GM10847 (cell line): ENCODE results near the gene SH3PXD2B.

Source experiments
- POLR2A ChIP-seq: IDR thresholded peaks from 2 replicates; pipeline ENCODE4 v1.6.1; 2011; ENCODE audit not compliant: insufficient read length; ENCODE audit errors: extremely low read depth

SH3PXD2B gene

DNA sequence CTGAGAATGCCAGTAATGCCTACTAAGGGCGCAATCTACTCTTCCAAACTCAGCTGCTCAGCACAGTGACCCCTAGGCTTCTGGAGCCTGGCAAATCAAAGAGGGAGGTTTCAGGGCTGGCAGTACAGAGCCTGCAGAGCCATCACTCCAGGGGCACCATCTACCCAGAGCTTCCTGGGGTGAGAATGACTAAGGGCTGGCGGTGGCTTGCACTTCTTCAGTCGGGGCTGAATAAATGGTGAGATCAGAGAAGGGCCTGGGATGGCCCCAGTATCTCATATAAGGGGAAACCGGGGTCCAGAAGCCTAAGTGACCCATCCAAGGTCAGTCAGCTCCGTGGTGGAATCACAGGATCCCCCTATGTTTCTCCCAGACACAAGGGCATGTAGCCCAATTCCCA lies 5.3 kb downstream of the SH3PXD2B start:
- no peak for TF ChIP-seq POLR2A

DNA sequence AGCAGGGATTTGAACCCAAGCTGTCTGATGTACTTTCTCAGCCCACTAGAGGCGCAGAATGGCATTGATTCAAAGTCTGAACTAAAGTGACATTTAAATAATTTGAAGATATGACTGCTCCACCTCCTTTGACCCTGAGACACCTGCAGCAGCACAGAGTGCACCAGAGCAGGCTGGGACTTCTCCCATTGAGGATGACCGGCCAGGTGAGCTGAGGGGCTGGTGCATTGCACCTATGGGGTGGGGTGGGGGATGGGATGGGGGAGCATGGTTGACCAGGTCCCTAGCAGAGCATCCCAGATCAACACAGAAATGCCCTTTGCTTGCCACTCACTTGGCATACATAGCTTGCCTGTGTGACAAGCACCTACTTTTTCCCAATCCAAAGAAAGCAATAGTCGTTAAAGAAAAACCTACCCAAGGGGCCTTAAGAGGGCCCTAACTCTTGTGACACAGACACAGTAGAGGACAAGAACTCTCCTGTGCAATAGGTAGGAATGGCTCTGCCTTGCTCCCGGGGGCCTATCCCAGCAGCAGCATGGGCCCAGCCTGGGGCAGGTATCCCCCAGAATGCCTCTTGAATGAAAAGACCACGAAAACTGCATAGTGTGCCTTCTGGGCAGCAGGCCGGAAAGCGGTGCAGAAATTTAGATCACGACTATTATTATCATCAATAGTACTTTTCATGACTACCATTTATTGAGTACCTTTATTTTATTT lies 6.5 kb downstream of the SH3PXD2B start:
- TF ChIP-seq POLR2A, result no peak

DNA sequence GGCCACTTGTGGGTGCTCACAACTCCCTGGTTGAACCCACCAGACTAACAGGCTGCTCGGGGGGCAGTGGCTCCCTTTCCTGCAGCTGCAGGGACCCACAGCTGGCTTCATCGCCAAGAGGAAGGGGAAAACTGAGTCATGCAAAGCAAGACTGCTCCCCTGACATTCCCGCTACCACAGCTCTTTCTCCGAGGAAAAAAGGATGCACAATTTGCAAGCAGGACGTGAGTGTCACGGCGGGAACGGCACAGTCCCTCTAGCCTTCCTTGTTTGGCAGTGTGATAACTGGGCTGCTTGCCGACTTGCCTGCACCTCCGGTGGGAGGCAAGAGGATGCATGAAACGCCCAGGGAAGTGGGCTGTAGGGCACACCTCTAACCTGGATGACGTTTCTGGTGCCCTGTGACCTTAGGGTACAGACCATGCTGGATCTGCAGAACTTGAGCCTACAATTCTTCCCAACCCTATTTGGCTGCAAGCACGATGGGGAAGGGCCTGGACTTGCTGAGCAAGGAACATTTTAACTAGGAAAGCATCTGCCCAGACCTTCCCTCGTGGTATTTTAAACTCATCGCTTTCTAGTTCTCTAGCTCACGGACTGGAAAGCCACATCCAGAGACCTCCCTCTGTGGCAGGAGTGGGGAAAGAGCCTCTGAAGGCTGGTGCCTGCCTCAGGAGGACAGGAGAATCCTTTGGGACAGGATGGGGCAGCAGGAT lies 7.8 kb downstream of the SH3PXD2B start:
- TF ChIP-seq POLR2A, result no peak

DNA sequence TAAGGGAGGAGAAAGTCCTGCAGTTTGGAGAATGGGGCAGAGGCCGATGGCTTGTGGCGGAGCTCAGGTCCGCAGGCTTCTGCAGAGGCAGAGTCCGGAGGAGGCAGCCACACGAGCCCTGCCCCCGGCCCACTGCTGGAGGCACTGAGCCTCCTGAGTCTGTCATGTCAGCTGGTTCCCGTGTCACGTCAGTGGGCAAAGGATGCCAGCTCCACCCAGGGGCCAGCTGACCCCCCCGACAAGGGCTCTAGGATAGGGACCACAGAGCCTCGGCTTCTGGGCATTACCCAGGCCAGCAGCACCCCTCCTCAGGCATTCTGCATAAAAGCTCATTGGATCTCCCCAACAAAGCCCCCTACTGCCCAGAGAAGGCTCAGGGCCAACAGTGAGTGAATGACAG lies 8.5 kb downstream of the SH3PXD2B start:
- no peak for TF ChIP-seq POLR2A

DNA sequence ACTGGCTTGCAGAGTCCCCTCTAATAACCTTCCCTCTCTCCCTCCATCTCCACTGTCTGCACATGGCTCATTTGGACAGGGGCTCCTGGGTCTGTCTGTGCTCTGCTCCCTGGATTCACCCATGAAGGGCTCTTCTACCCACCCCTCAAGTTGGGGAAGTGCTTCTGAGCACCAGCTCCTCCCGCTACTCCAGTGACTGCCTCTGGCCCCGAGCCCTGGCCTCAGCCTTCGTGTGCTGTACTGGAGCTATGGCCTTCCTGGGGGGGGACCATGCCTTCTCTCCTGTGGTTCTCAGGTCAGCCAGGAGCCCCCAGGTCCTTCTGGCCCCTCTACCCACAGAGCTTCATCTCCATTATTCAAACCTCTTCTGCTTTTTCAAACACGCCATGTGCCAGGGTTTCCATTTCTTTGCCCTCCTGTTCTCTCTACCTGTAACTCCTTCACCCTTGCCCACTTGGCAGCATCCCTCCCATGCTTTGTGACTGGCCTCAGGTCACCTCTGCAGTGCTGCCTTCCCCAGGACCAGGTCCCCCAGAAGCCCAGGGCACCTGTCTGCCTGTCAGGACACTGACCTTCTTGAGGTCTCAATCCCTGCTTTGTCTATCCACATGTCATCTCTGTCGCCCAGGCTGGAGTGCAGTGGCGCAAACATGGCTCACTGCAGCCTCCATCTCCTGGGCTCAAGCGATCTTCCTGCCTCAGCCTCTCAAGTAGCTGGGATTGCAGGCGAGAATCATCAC lies 9.5 kb downstream of the SH3PXD2B start:
- TF ChIP-seq POLR2A, result no peak

DNA sequence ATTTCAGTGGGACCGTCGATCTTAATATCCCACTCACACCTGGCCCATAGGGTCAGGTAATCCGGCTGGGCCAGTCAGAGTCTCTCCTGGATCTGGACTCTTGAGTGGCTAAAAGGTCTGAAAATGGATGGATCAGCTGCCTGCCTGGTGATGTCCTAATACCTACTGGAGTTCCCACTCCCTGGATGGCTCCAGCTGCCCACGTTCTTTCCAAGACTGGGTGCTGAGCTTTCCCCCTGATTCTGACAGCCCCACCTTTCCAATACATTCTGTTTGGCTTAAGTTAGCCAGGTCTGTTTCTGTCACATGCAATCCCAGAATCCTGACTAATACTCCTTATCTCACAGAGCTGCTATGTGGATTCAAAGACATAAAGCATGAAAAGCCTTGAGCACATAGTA lies 10.2 kb downstream of the SH3PXD2B start:
- TF ChIP-seq POLR2A, result no peak

DNA sequence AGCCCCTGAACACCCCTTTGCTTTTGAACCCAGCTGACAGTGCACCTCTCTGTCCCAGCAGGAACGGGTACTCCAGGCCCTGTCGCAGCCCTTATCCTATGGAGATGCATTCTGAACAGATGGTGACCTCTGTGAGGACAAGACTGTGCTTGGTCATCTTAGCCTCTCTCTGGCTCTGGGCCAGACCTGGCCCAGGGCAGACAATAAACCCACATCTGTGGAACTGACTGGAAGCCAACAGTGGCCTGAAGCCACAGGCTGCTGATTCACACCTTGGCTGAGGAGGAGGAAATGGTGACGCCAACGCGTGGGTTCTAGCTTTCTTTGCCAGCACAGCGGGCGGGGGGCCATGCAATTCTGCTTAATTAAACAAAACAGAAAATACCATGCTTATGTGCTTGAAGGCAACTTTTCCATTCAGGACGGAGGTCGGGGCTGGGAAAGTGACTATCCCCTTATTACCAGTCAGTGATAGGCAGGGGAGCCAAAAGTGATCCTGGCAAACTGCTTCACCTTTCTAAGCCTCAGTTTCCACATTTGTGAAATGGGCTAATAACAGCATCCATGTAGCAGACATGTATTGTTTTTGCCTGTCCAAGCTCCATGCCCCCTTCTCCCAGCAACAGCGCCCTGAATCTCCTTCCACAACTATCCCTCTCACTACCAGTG lies 10.8 kb downstream of the SH3PXD2B start:
- TF ChIP-seq POLR2A, result no peak

DNA sequence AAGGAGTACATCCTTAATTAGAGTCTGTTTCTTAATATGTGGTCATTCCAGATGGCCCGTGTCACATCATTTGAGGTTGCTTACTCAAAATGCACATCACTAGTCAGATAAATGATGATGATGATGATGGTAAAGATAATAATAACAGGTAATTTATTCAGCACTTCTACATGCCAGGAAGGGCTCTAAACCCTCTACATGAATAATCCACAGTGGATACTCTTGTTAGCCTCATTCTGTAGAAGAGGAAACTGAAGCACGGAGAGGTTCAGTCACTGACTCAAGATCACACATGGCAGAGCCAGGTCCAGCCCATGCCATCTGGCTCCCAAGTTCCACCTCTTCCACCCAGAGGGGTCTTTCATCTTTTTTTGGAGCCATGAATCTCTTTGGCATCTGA lies 11.7 kb downstream of the SH3PXD2B start:
- TF ChIP-seq POLR2A, result no peak

DNA sequence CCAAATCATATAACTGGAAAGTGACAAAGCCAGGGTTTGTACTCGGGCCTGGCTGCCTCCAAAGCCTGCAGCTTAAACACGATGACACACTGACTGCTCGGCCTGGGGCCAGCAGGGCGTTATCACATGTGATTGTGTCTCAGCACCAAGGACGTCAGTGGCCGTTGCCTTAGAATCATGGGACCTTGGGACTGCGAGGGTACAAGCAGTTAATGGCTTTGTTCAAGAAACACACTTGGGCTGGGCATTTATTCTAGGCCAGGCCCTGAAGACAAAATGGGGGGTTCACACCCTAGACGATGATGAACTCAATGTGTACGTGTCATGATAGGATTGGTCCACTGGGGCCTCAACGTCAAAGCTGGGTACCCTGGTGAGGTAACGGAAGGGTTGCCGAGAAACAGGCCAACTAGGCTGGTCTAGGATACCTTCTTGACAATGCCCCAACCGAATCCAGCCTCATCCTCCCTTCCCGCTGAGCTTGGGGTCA lies 13.0 kb downstream of the SH3PXD2B start:
- TF ChIP-seq POLR2A, result no peak

DNA sequence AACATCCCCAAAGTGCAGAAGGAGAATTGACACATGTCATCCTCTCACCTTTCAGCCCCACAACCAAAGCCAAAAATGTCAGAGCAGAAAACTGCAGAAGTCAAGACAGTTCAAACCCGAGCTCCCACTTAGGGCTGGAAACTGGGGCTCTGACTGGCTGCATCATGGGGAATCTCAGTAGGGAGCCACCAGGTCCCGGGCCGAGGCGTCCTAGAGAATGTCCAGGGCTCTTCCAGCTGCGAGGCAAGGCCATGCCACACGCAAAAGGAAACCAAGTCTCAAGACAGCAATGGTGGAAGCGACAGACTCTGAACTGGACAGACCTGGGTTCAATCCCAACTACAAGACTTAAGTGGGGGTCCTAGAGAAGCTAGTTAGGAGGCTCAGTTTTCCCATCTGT lies 13.8 kb downstream of the SH3PXD2B start:
- TF ChIP-seq POLR2A, result no peak

DNA sequence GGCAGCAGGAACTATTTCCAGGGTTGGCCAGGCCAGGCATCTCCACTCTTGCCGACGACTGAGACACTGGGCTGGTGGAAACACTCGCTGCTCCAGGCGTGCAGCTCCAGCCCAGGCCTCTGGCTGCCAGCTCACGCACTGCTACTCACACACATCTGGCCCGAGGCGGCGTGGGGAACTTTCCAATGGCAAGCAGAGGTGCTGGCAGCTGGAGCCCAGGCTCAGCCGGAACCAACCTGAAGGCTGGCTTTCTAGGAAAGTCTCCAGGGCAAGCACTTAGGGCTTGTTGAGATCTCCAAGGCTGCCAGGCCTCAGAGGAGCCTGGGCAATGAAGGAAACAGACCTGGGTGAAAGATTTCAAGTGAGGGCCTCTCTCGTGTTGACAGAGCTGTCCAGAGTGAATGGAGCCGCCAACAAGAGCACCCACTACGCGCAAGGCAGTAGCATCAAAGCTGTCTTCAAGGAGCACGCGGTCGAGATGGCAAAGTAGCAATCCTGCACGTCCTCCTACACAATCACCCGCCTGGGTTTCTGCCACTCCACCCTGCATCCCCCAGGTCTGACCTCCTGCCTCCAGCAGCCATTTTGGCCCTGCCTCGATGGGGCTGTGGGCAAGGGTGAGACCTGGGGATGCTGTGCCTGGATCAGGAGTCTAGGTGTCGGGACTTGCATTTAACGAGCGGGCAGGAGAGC lies 14.4 kb downstream of the SH3PXD2B start:
- TF ChIP-seq POLR2A, result no peak

DNA sequence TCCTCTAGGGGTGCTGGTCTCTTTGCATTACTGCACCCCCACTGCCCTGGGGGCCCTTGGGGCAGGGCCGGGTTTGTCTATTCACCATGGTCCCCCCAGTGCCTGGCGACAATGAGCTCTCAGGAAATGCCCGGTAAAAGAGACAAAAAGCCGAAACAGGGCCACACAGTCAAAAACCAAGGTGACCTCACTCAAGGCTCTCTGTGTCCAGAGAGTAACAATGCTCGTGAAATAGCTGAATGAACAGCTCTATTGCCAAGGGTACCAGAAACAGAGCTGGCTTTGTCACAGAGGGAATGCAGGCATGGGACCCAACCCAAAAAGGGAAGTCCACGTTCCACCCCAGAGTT lies 16.0 kb downstream of the SH3PXD2B start:
- no peak for TF ChIP-seq POLR2A

DNA sequence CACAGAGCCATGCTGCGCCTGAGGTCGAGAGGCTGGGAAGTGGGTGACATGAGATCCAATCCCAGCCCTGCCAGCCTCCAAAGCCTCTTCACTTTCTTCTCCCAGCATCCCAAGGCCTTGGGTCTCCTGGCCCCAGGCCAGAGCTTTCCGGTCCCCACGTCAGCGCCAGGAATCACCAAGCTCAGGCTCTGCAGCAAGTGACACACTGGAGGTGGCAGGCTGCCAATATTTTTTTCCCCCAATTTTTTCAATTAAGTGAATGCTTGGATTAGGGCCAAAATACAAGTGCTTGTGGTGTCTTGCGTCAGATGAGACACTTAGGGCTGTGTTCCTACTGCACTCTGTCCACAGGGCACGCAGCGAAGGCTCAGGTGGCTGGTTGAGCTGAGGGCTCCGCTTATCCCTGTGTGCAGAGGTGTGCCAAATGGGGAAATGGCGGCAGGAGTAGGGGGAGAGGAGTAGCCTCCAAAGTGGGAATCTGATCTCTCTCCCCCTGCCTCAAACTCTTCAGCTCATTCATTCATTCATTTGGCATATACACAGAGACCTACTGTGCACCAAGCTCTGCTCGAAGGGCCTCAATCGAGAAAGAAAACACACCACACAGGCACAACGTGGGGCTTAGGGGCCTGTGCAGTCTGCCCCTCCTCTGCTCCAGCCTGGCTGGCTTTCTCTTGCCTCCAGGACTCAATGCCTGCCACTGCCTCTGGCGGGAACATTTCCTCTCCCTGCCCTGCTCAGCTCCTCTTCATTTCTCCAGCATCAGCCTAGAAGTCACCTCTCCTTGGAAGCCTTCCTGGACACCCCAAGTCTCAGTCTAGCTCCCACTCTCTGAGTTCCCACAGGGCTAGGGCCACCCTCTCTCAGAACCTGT lies 16.6 kb downstream of the SH3PXD2B start:
- TF ChIP-seq POLR2A, result no peak

DNA sequence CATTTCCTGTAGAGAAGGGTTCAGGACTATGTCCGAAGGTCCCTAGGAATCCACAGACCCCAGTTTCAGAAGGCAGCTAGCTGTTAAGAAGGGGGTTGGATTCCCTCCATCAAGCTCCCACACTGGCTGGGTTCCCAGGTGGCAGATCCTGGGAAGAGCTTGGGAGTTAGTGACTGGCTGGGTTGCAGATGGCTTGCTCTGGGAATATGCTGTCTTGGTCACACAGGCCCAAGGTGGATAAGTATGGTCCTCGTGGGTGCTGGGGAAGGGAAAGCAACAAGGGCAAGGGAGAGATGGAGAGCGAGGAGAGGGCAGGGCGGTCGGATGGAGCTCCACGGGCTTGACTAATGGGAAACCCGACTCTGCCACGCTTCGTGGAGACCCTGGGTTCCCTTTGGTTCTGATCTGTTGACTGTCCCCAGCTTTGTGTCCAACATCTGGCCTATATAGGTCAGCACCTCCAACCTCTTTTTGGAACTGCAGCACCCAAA lies 17.4 kb downstream of the SH3PXD2B start:
- no peak for TF ChIP-seq POLR2A
